GM12878 (cell line): Measurements from ENCODE around the gene SMAD2. TPM values are rescaled to one million over a fixed set of nuclear protein-coding genes. Genes with fewer than 3 reads are reported as not detected.

Source experiments
- ATAC-seq: fragments of 200-7000 bp; cut with Tn5 transposase; 3 replicates; pipeline ENCODE4 v1.9.1; 2020; ENCODE audit warnings: mild to moderate bottlenecking, moderate library complexity
- BruUV-seq: library from RNA; stranded (reverse); fragments of 400-500 nt; replicated peaks from 2 replicates; lab custom pipeline; 2021; lab: Mats Ljungman, UMichigan
- CTCF ChIA-PET: fragments of 300-600 bp; sonication (Branson Sonifier 250); formaldehyde crosslinking; extraction: SDS; loops from one replicate; lab custom pipeline; 2021; ENCODE audit warnings: inconsistent platforms; lab: Yijun Ruan, JAX
- POLR2A ChIA-PET: fragments of 350-600 bp; formaldehyde crosslinking; extraction: SDS; loops from one replicate; lab custom pipeline; 2021; ENCODE audit warnings: inconsistent platforms; lab: Charles Lee
- RAD21 ChIA-PET: fragments of 300-600 bp; sonication (Branson Sonifier 250); formaldehyde crosslinking; loops from one replicate; lab custom pipeline; 2023; ENCODE audit warnings: antibody characterized with exemption; ENCODE audit not compliant: unreplicated experiment; lab: Charles Lee
- SMC1A ChIA-PET: fragments of 300-600 bp; sonication (Branson Sonifier 250); formaldehyde crosslinking; loops from one replicate; lab custom pipeline; 2023; ENCODE audit not compliant: unreplicated experiment, uncharacterized antibody; lab: Charles Lee
- DNase-seq: peaks from one replicate; pipeline ENCODE4 v3.0.0-alpha.2; 2011; ENCODE audit warnings: low read depth, low spot score
- FAIRE-seq: peaks from 3 replicates; lab custom pipeline; 2011; peaks lifted over from hg19 to GRCh38; lab: Jason Lieb, UNC
- H2AFZ ChIP-seq: 2 replicates; pipeline ENCODE4 v1.6.0; 2011; ENCODE audit warnings: low read depth, low read length, control low read depth; ENCODE audit not compliant: control insufficient read depth
- H3K27ac ChIP-seq: 2 replicates; pipeline ENCODE4 v1.5.1; 2011; ENCODE audit warnings: control low read depth; ENCODE audit not compliant: control insufficient read depth, insufficient read depth
- H3K27me3 ChIP-seq, 2 experiments: replicated peaks in 1 of 2; 2 replicates each; pipeline versions ENCODE4 v1.6.0 to v1.6.1; 2011; ENCODE audit warnings: low read length in 1 of 2; ENCODE audit not compliant: control insufficient read depth in 2 of 2, insufficient read depth in 2 of 2
- H3K36me3 ChIP-seq, 2 experiments: 2 replicates each; pipeline ENCODE4 v1.5.1; 2011; ENCODE audit warnings: low read length in 1 of 2; ENCODE audit not compliant: control insufficient read depth in 2 of 2, insufficient read depth in 2 of 2
- H3K4me1 ChIP-seq: 2 replicates; pipeline ENCODE4 v1.6.1; 2011; ENCODE audit warnings: mild to moderate bottlenecking, low read length, moderate library complexity, mixed read lengths; ENCODE audit not compliant: control insufficient read depth, insufficient read depth
- H3K4me2 ChIP-seq: 2 replicates; pipeline ENCODE4 v1.6.0; 2011; ENCODE audit warnings: control low read depth; ENCODE audit not compliant: control insufficient read depth, insufficient read depth
- H3K4me3 ChIP-seq: fragments of 200-600 bp; sonication (generic); 2 replicates; pipeline ENCODE4 v1.5.1; 2016
- H3K79me2 ChIP-seq: 2 replicates; pipeline ENCODE4 v1.6.0; 2011; ENCODE audit warnings: low read length; ENCODE audit not compliant: control insufficient read depth, insufficient read depth
- H3K9ac ChIP-seq: 2 replicates; pipeline ENCODE4 v1.8.0; 2011; ENCODE audit warnings: low read length, control low read depth, mixed read lengths; ENCODE audit not compliant: control insufficient read depth, insufficient read depth
- H3K9me3 ChIP-seq: replicated peaks from 3 replicates; pipeline ENCODE4 v1.5.1; 2011; ENCODE audit warnings: mild to moderate bottlenecking, low read length; ENCODE audit not compliant: control insufficient read depth, insufficient read depth
- H4K20me1 ChIP-seq: 2 replicates; pipeline ENCODE4 v1.6.0; 2011; ENCODE audit not compliant: control insufficient read depth, insufficient read depth
- CHD1 ChIP-seq: IDR thresholded peaks from 2 replicates; pipeline ENCODE4 v1.6.1; 2012; ENCODE audit warnings: low read depth, low read length, improper control_type of control experiment
- NFYB ChIP-seq: IDR thresholded peaks from 2 replicates; pipeline ENCODE4 v1.6.1; 2011; ENCODE audit warnings: low read depth, mild to moderate bottlenecking, low read length, improper control_type of control experiment, moderate library complexity; ENCODE audit not compliant: insufficient read depth
- STAT3 ChIP-seq: IDR thresholded peaks from 2 replicates; pipeline ENCODE4 v1.6.1; 2011; ENCODE audit warnings: low read depth, low read length, improper control_type of control experiment
- YBX1 ChIP-seq: fragments of 450-650 bp; IDR thresholded peaks from 2 replicates; pipeline ENCODE4 v1.6.1; 2016; ENCODE audit warnings: antibody characterized with exemption
- ZNF24 ChIP-seq: fragments of 450-650 bp; IDR thresholded peaks from 2 replicates; pipeline ENCODE4 v1.6.1; 2017; ENCODE audit warnings: antibody characterized with exemption, mild to moderate bottlenecking
- in situ Hi-C: fragments of 300-500 bp; cut with MboI; formaldehyde crosslinking; loops from 9 replicates; pipeline ENCODE4 v1.14.3; 2018; ENCODE audit warnings: mixed read lengths
- intact Hi-C: fragments of 100-400 bp; cut with micrococcal nuclease; formaldehyde crosslinking; loops from one replicate; pipeline ENCODE4 v1.14.2; 2022; ENCODE audit not compliant: unreplicated experiment
- polyA plus RNA-seq, 11 experiments: library from polyadenylated mRNA; depleted of rRNA in 4 of 11; unstranded in 6 of 11; stranded (reverse) in 5 of 11; fragments of >200 nt; fragmentation: Nextera tagmentation in 4 of 11; fragmentation: Illumina TruSeq in 1 of 11; extraction: Ambion mirVana in 4 of 11; extraction: Trizol in 1 of 11; gene quantifications; 1 replicate in 1 of 11; 2 replicates in 10 of 11; pipeline versions ENCODE4 v1.2.1 to v1.2.3, GENCODE V29; 2011 to 2016; ENCODE audit warnings: inconsistent platforms in 2 of 11, missing spikeins in 2 of 11, low read depth in 1 of 11
- total RNA-seq, 4 experiments: library from RNA; depleted of rRNA in 3 of 4; stranded (reverse); fragments of >200 nt in 3 of 4; fragmentation: Illumina TruSeq in 1 of 4; extraction: Trizol in 1 of 4; gene quantifications; 2 replicates each; pipeline versions ENCODE4 v1.2.1 to v1.2.3, GENCODE V29; 2013 to 2021

Gene SMAD2
- total and polyA plus RNA-seq, 10 of the 15 experiments (the other 5 are each of a cell fraction or from before 2014, with no cell fraction given): 28.8 to 111 (median 65.8) TPM

DNA sequence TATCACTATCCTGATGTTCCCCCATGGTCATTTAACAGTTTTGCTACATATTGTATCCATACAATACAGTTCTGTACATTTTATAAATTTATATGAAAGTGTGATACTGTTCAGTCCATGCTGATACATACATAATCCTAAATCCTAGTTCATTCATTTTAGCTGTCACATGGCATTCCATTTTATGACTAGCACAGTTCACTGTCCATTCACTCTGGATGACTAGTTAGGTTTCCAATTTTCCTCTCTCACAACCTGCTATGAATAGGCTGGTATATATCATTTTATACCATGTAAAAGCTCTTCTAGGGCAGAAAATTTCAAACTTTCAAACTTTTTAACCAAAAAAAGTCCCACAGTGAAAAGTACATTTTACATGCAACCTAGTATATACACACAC lies 15.2 kb downstream of the SMAD2 start:
- TF ChIP-seq STAT3 (no peak), CHD1 (no peak), ZNF24 (no peak), NFYB (no peak), YBX1 (no peak)
- TF ChIP-seq, all 136 proteins: peak for 0
- ChIA-PET SMC1A (interaction anchor here (3.5 kb wide), 1 partner anchor 11 kb away, joined by 15 read pairs; no protein-coding TSS in a partner anchor), POLR2A (interaction anchor here (0.5 kb wide), 1 partner anchor 16 kb away, joined by 4 read pairs; no protein-coding TSS in a partner anchor), CTCF (interaction anchor here (1.2 kb wide), 1 partner anchor 14 kb away, joined by 5 read pairs; no protein-coding TSS in a partner anchor), RAD21 (interaction anchor here (2.0 kb wide), 1 partner anchor 13 kb away, joined by 5 read pairs; no protein-coding TSS in a partner anchor)
- peaks cover 17% of the 10 kb centered on the region for H3K4me1 ChIP-seq
- H3K79me2 ChIP-seq: peaks cover 93% of the 10 kb centered on the region
- no peak for DNase-seq
- H3K4me3 ChIP-seq: no peak overlapping the region
- no TSS peak for BruUV-seq
- no peaks in the 10 kb centered on the region; the same call in 2 of the 3 replicates for H3K9me3 ChIP-seq
- no peak overlapping the region for H3K27ac ChIP-seq
- H4K20me1 ChIP-seq: peaks cover 2% of the 10 kb centered on the region; the same call in 1 of the 2 replicates
- intact Hi-C loops: no loop called here
- in situ Hi-C loops: no loop called here
- no peak overlapping the region for H3K9ac ChIP-seq
- no peaks in the 10 kb centered on the region for H3K27me3 ChIP-seq
- FAIRE-seq: no peak
- H2AFZ ChIP-seq: no peak overlapping the region
- ATAC-seq: no peak
- H3K36me3 ChIP-seq: peaks cover 0 to 2% of the 10 kb centered on the region in 2 experiments; a peak in 1 of 4 replicates
- no peak overlapping the region for H3K4me2 ChIP-seq
